Loucy (cell line): ENCODE results near the gene CDK19.

ENCODE experiments used
- EZH2phosphoT487 ChIP-seq: fragments of 200-600 bp; IDR thresholded peaks from 2 replicates; pipeline ENCODE4 v1.6.1; 2018; ENCODE audit warnings: antibody characterized with exemption, mild to moderate bottlenecking, moderate library complexity, borderline replicate concordance
- TF ChIP-seq, protein P1 (sequence below): fragments of 200-600 bp; sonication (generic); conservative IDR thresholded peaks from 2 replicates; pipeline ENCODE4 v1.5.1; 2014; ENCODE audit warnings: mild to moderate bottlenecking, antibody characterized with exemption, low read length

DNA sequence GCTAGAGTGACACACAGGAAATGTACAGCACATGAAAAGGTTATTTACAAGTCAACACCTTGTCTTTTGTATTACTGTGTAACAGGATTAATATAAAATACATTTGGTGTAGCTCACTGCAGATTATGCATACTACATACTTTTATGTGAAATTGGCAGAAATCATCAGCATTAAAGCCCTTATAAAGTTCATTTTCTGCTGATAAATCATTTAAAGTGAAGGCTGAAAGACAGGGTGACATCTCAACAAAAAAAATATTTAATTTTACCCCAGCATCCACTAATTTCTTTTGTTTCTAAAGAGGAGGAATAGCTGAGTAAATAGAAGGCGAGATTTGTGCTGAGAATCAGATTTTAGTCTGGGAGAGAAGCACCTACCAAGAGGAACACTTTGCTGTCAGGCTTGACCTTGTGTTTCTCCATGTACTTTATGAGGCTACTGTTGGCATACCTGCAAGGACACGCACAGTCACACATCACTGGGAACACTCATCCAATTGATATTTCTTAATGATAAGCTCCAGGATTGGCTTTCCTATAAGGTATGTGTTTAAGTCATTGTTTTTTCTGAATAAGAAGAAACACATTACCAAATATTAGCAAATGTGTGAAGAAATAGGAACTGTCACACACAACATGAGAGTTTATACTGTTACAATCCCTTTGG, 192.2 kb downstream of the CDK19 start:
- TF ChIP-seq, protein P1, sequence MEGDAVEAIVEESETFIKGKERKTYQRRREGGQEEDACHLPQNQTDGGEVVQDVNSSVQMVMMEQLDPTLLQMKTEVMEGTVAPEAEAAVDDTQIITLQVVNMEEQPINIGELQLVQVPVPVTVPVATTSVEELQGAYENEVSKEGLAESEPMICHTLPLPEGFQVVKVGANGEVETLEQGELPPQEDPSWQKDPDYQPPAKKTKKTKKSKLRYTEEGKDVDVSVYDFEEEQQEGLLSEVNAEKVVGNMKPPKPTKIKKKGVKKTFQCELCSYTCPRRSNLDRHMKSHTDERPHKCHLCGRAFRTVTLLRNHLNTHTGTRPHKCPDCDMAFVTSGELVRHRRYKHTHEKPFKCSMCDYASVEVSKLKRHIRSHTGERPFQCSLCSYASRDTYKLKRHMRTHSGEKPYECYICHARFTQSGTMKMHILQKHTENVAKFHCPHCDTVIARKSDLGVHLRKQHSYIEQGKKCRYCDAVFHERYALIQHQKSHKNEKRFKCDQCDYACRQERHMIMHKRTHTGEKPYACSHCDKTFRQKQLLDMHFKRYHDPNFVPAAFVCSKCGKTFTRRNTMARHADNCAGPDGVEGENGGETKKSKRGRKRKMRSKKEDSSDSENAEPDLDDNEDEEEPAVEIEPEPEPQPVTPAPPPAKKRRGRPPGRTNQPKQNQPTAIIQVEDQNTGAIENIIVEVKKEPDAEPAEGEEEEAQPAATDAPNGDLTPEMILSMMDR = no peak
- no peak for TF ChIP-seq EZH2phosphoT487
